K562 (cell line): ENCODE data around the gene CHD8. TPM values are rescaled to one million over a fixed set of nuclear protein-coding genes. Genes with fewer than 3 reads are reported as not detected.
"Not testable (repeated sequence)": the region's sequence is repeated elsewhere in the genome, so short reads cannot be mapped to it uniquely, and the experiment has no call there.

Experiments used
- ATAC-seq: fragments of 200-7000 bp; cut with Tn5 transposase; 3 replicates; pipeline ENCODE4 v1.9.1; 2020; ENCODE audit warnings: moderate library complexity
- BruUV-seq: library from RNA; stranded (reverse); fragments of 400-500 nt; replicated peaks from 2 replicates; lab custom pipeline; 2021; lab: Mats Ljungman, UMichigan
- CTCF ChIA-PET: fragments of 300-600 bp; formaldehyde crosslinking; extraction: SDS; loops from one replicate; lab custom pipeline; 2021; ENCODE audit warnings: low intra/inter-chr PET ratio; lab: Yijun Ruan, JAX
- POLR2A ChIA-PET: fragments of 300-600, 350-650 bp; sonication (Branson Sonifier 250); formaldehyde crosslinking; extraction: SDS; loops from one replicate; lab custom pipeline; 2021; ENCODE audit warnings: antibody characterized with exemption, inconsistent platforms; lab: Yijun Ruan, JAX
- DNase-seq, 4 experiments: peaks; one replicate each; pipeline versions ENCODE4 v3.0.0 to v3.0.0-alpha.2; 2011 to 2018; ENCODE audit warnings: low spot score in 3 of 4, mixed read lengths in 3 of 4; ENCODE audit errors: extremely low read depth in 1 of 4
- FAIRE-seq: peaks from 2 replicates; lab custom pipeline; 2011; peaks lifted over from hg19 to GRCh38; lab: Jason Lieb, UNC
- H2AFZ ChIP-seq: 2 replicates; pipeline ENCODE4 v1.6.0; 2011; ENCODE audit warnings: low read depth, low read length, control low read depth, inconsistent platforms
- H3K27ac ChIP-seq: fragments of 200-600 bp; 3 replicates; pipeline ENCODE4 v1.8.0; 2011; ENCODE audit warnings: low read depth, mild to moderate bottlenecking, control low read depth, inconsistent platforms, low read length, moderate library complexity, mixed read lengths; ENCODE audit errors: extremely low read depth
- H3K27me3 ChIP-seq, 2 experiments: fragments of 300-600 bp in 1 of 2; 2 replicates in 1 of 2; 3 replicates in 1 of 2; pipeline versions ENCODE4 v1.6.0 to v1.8.0; 2011; ENCODE audit warnings: inconsistent platforms in 2 of 2, low read length in 2 of 2, mild to moderate bottlenecking in 1 of 2, mixed read lengths in 1 of 2, moderate library complexity in 1 of 2; ENCODE audit not compliant: control insufficient read depth in 2 of 2, insufficient read depth in 2 of 2
- H3K36me3 ChIP-seq: fragments of 300-600 bp; 3 replicates; pipeline ENCODE4 v1.8.0; 2011; ENCODE audit warnings: mild to moderate bottlenecking, low read length, inconsistent platforms; ENCODE audit not compliant: control insufficient read depth, insufficient read depth
- H3K4me1 ChIP-seq, 2 experiments: fragments of 200-600 bp in 1 of 2; replicated peaks in 1 of 2; 2 replicates in 1 of 2; 3 replicates in 1 of 2; pipeline versions ENCODE4 v1.5.1 to v1.8.0; 2011; ENCODE audit warnings: inconsistent platforms in 2 of 2, low read length in 2 of 2, mild to moderate bottlenecking in 1 of 2, mixed read lengths in 1 of 2, moderate library complexity in 1 of 2; ENCODE audit not compliant: control insufficient read depth in 2 of 2, insufficient read depth in 2 of 2
- H3K4me2 ChIP-seq: 2 replicates; pipeline ENCODE4 v1.6.1; 2011; ENCODE audit warnings: low read length, control low read depth, inconsistent platforms, mixed read lengths; ENCODE audit not compliant: insufficient read depth
- H3K4me3 ChIP-seq: fragments of 200-600 bp; sonication (generic), shearing (Covaris generic); 2 replicates; pipeline ENCODE4 v1.5.1; 2016; ENCODE audit warnings: control low read depth, inconsistent platforms
- H3K79me2 ChIP-seq: fragments of 200-600 bp; 3 replicates; pipeline ENCODE4 v1.8.0; 2011; ENCODE audit warnings: low read length, inconsistent platforms; ENCODE audit not compliant: control insufficient read depth, insufficient read depth
- H3K9ac ChIP-seq, 2 experiments: 2 replicates each; pipeline versions ENCODE4 v1.6.0 to v1.6.1; 2011; ENCODE audit warnings: low read depth in 2 of 2, low read length in 2 of 2, control low read depth in 1 of 2, inconsistent platforms in 1 of 2, mild to moderate bottlenecking in 1 of 2, mixed read lengths in 1 of 2; ENCODE audit not compliant: insufficient read depth in 1 of 2
- H3K9me1 ChIP-seq: one replicate; pipeline ENCODE4 v1.6.0; 2011; ENCODE audit warnings: inconsistent platforms, mild to moderate bottlenecking, low read length, moderate library complexity; ENCODE audit not compliant: control insufficient read depth, insufficient read depth
- H3K9me3 ChIP-seq: replicated peaks from 2 replicates; pipeline ENCODE4 v1.5.1; 2011; ENCODE audit warnings: low read depth, low read length, inconsistent platforms; ENCODE audit not compliant: control insufficient read depth, insufficient read depth
- H4K20me1 ChIP-seq: replicated peaks from 2 replicates; pipeline ENCODE4 v1.6.1; 2011; ENCODE audit warnings: low read length, inconsistent platforms, mixed read lengths; ENCODE audit not compliant: control insufficient read depth, insufficient read depth
- ETS1 ChIP-seq: conservative IDR thresholded peaks from 2 replicates; pipeline ENCODE4 v1.6.1; 2011; ENCODE audit warnings: low read depth, mild to moderate bottlenecking, low read length; ENCODE audit not compliant: control insufficient read depth
- GTF3C2 ChIP-seq: IDR thresholded peaks from 3 replicates; pipeline ENCODE4 v1.6.1; 2011; ENCODE audit warnings: borderline replicate concordance, mild to moderate bottlenecking, moderate library complexity; ENCODE audit not compliant: insufficient read length; ENCODE audit errors: extremely low read depth
- NR4A1 ChIP-seq, 2 experiments: fragments of 250-450 bp in 1 of 2; fragments of 450-650 bp in 1 of 2; sonication (Bioruptor Pico) in 1 of 2; IDR thresholded peaks; 2 replicates each; pipeline versions ENCODE4 v1.4.0 to v1.6.1; 2016 to 2020; ENCODE audit warnings: mild to moderate bottlenecking in 2 of 2, missing compliant biosample characterization in 1 of 2, missing genetic modification characterization in 1 of 2, moderate library complexity in 1 of 2
- RBBP5 ChIP-seq: fragments of 200-600 bp; sonication (generic); IDR thresholded peaks from 2 replicates; pipeline ENCODE4 v1.6.1; 2012; ENCODE audit warnings: borderline replicate concordance, mild to moderate bottlenecking, low read length, control low read depth, inconsistent platforms; ENCODE audit not compliant: insufficient read depth, poor library complexity, severe bottlenecking
- SMARCE1 ChIP-seq: fragments of 450-650 bp; IDR thresholded peaks from 2 replicates; pipeline ENCODE4 v1.7.1; 2016; ENCODE audit warnings: mild to moderate bottlenecking
- SPI1 ChIP-seq: IDR thresholded peaks from 2 replicates; pipeline ENCODE4 v1.6.1; 2011; ENCODE audit warnings: low read depth, low read length, control low read depth, borderline replicate concordance
- ZNF583 ChIP-seq: fragments of 250-450 bp; sonication (Bioruptor Pico); IDR thresholded peaks from 2 replicates; pipeline ENCODE4 v1.4.0; 2020
- WGBS: fragments of 100-300 bp; shearing (Covaris generic); methylation state at CpG from one replicate; pipeline ENCODE4 v1.1.6; 2016; ENCODE audit warnings: low coverage, mixed read lengths; ENCODE audit not compliant: insufficient coverage; ENCODE audit errors: missing lambda C conversion rate; 5-methylcytosine and 5-hydroxymethylcytosine counted together
- in situ Hi-C: fragments of 300-500 bp; cut with MboI; formaldehyde crosslinking; loops from 4 replicates; pipeline ENCODE4 v1.15.0; 2018; ENCODE audit warnings: inconsistent platforms, mixed read lengths
- intact Hi-C: fragments of 100-400 bp; cut with micrococcal nuclease; formaldehyde crosslinking; loops from 2 replicates; pipeline ENCODE4 v1.14.2; 2022
- polyA plus RNA-seq, 8 experiments: library from polyadenylated mRNA; depleted of rRNA in 4 of 8; stranded (reverse) in 5 of 8; unstranded in 3 of 8; fragments of >200 nt; fragmentation: Nextera tagmentation in 2 of 8; fragmentation: Illumina TruSeq in 1 of 8; extraction: Ambion mirVana in 2 of 8; extraction: Trizol in 1 of 8; gene quantifications; 2 replicates each; pipeline versions ENCODE4 v1.2.1 to v1.2.3, GENCODE V29; 2011 to 2014; ENCODE audit warnings: inconsistent platforms in 1 of 8, missing spikeins in 1 of 8
- total RNA-seq, 7 experiments: library from RNA; depleted of rRNA in 6 of 7; stranded (reverse); fragments of >200 nt in 6 of 7; fragmentation: Illumina TruSeq in 2 of 7; extraction: Trizol in 2 of 7; gene quantifications; 2 replicates each; pipeline versions ENCODE4 v1.2.1 to v1.2.3, GENCODE V29; 2011 to 2021; ENCODE audit warnings: low replicate concordance in 1 of 7

The CHD8 gene
- total and polyA plus RNA-seq, 9 of the 15 experiments (the other 6 are each of a cell fraction or from before 2014, with no cell fraction given) = 11.1 to 51.2 (median 32.8) TPM

GRCh38 chr14:21442657-21443056 lies 13.3 kb downstream of the CHD8 start:
- H3K9me1 ChIP-seq, H2AFZ ChIP-seq, H3K9me3 ChIP-seq, in situ Hi-C loops, intact Hi-C loops, H3K27ac ChIP-seq, H3K4me3 ChIP-seq, ATAC-seq, DNase-seq, BruUV-seq, H3K9ac ChIP-seq, CTCF ChIA-PET, H4K20me1 ChIP-seq, FAIRE-seq, H3K36me3 ChIP-seq, H3K27me3 ChIP-seq, H3K4me2 ChIP-seq: not testable (repeated sequence)
- Histone ChIP-seq H3K79me2 (peaks cover 78% of the 10 kb centered on the region), H3K4me1 (peaks cover 13 to 15% of the 10 kb centered on the region in 2 experiments; a peak in 3 of 5 replicates)
- POLR2A ChIA-PET = interaction anchor here (1.2 kb wide), 1 partner anchor 12 kb away, joined by 6 read pairs; no protein-coding TSS in a partner anchor
- no CpG with 5 or more reads among the region's 1 CpG for WGBS

GRCh38 chr14:21440859-21441258 lies 15.1 kb downstream of the CHD8 start:
- no peak overlapping the region for H2AFZ ChIP-seq
- H3K79me2 ChIP-seq = peaks cover 78% of the 10 kb centered on the region
- CTCF ChIA-PET = no interaction called here
- intact Hi-C loops (no loop called here), in situ Hi-C loops (no loop called here)
- no TSS peak for BruUV-seq
- H3K4me2 ChIP-seq = peak overlapping the region; percentile 41; the same call in 1 of the 2 replicates
- H4K20me1 ChIP-seq = no peaks in the 10 kb centered on the region
- POLR2A ChIA-PET = interaction anchor here (1.5 kb wide), 1 partner anchor 10 kb away, joined by 4 read pairs; no protein-coding TSS in a partner anchor
- peak in 3 of 4 experiments; percentile 15 to 49 (median 21) for DNase-seq
- peak overlapping the region in 1 of 2 experiments; percentile 1; a peak in 1 of 4 replicates for H3K9ac ChIP-seq
- H3K27me3 ChIP-seq = no peaks in the 10 kb centered on the region
- H3K9me1 ChIP-seq = no peaks in the 10 kb centered on the region
- H3K9me3 ChIP-seq = no peaks in the 10 kb centered on the region
- H3K36me3 ChIP-seq = 0 out of 3 replicates have a peak, but pooled peaks cover 3% of the 10 kb centered on the region
- peaks cover 13 to 15% of the 10 kb centered on the region in 2 experiments; a peak in 3 of 5 replicates for H3K4me1 ChIP-seq
- peak; percentile 44 for ATAC-seq
- peak overlapping the region; percentile 7 for H3K27ac ChIP-seq
- FAIRE-seq = peak; percentile 56
- no peak overlapping the region for H3K4me3 ChIP-seq
- TF ChIP-seq NR4A1 (CRISPR knock-in tag; IDR thresholded peaks at IDR 0.05) (no peak), NR4A1 (tag; IDR thresholded peaks at IDR 0.05) (no peak), ETS1 (no peak), GTF3C2 (no peak), ZNF583 (CRISPR knock-in tag) (no peak), RBBP5 (no peak), SMARCE1 (peak; percentile 23; the same call in 1 of the 2 replicates), SPI1 (peak; percentile 62; the same call in 1 of the 2 replicates)
